ENCODE results near the gene RAPGEF4. TPM values are rescaled to one million over a fixed set of nuclear protein-coding genes. Genes with fewer than 3 reads are reported as not detected.

The RAPGEF4 gene
- total and polyA plus RNA-seq, 9 of the 15 experiments (the other 6 are each of a cell fraction or from before 2014, with no cell fraction given), result 0.04 to 0.33 (median 0.13) TPM; not detected in 6

GRCh38 chr2:172730411-172730810, 5.2 kb upstream of the RAPGEF4 start:
- ATAC-seq (no peak), FAIRE-seq (no peak), DNase-seq (ENCODE audit: extremely low read depth in 1 of 4, low spot score in 3 of 4) (no peak)
- 2% methylated on average over 2 of the region's 2 CpGs for WGBS (ENCODE audit: insufficient coverage, low coverage, missing lambda C conversion rate)
- H3K27me3 ChIP-seq (ENCODE audit: control insufficient read depth in 2 of 2, insufficient read depth in 2 of 2, low read length in 2 of 2), result peaks cover 4 to 8% of the 10 kb centered on the region in 2 experiments; a peak in 3 of 5 replicates
- H3K27ac ChIP-seq (ENCODE audit: extremely low read depth, low read depth, low read length), result no peak overlapping the region
- H3K36me3 ChIP-seq (ENCODE audit: control insufficient read depth, insufficient read depth, low read length), result no peaks in the 10 kb centered on the region
- intact Hi-C loops (cut with micrococcal nuclease) (no loop called here), in situ Hi-C loops (cut with MboI) (no loop called here)
- H3K9me1 ChIP-seq (ENCODE audit: control insufficient read depth, insufficient read depth, low read length), result no peaks in the 10 kb centered on the region
- no peak overlapping the region for H3K4me2 ChIP-seq (ENCODE audit: insufficient read depth, low read length)
- no peaks in the 10 kb centered on the region for H3K79me2 ChIP-seq (ENCODE audit: control insufficient read depth, insufficient read depth, low read length)
- no peaks in the 10 kb centered on the region for H4K20me1 ChIP-seq (replicated peaks; ENCODE audit: control insufficient read depth, insufficient read depth, low read length)
- BruUV-seq (replicated peaks), result no TSS peak
- H3K9ac ChIP-seq (ENCODE audit: insufficient read depth in 1 of 2, low read depth in 2 of 2, low read length in 2 of 2), result no peak overlapping the region
- no peak overlapping the region for H3K4me3 ChIP-seq
- H2AFZ ChIP-seq (ENCODE audit: low read depth, low read length), result no peak overlapping the region
- no peaks in the 10 kb centered on the region for H3K4me1 ChIP-seq (replicated peaks in 1 of 2; ENCODE audit: control insufficient read depth in 2 of 2, insufficient read depth in 2 of 2, low read length in 2 of 2)
- POLR2A ChIA-PET, result interaction anchor here (1.9 kb wide), 1 partner anchor 8 kb away, joined by 5 read pairs; no protein-coding TSS in a partner anchor
- H3K9me3 ChIP-seq (replicated peaks; ENCODE audit: control insufficient read depth, insufficient read depth, low read depth, low read length), result no peaks in the 10 kb centered on the region
- CTCF ChIA-PET (ENCODE audit: low intra/inter-chr PET ratio), result no interaction called here
- no peak for TF ChIP-seq TBL1XR1 (IDR thresholded peaks at IDR 0.05; ENCODE audit: low read length in 2 of 2)
- TF ChIP-seq ZNF766 (CRISPR knock-in tag; conservative IDR thresholded peaks at IDR 0.05), result no peak
- no peak for TF ChIP-seq GTF2F1 (IDR thresholded peaks at IDR 0.05; ENCODE audit: low read depth, low read length)
- no peak for TF ChIP-seq RB1 (IDR thresholded peaks at IDR 0.05; ENCODE audit: low read depth)
- TF ChIP-seq YBX1 (IDR thresholded peaks at IDR 0.05), result no peak
- no peak for TF ChIP-seq ELK1 (CRISPR knock-in tag; IDR thresholded peaks at IDR 0.05)
- TF ChIP-seq TBP (optimal IDR thresholded peaks at IDR 0.05; ENCODE audit: low read depth, low read length), result no peak
- no peak for TF ChIP-seq PRMT5 (CRISPR knock-in tag; IDR thresholded peaks at IDR 0.05)
- TF ChIP-seq ATF4 (CRISPR knock-in tag; IDR thresholded peaks at IDR 0.05), result no peak
- no peak for TF ChIP-seq KAT8 (IDR thresholded peaks at IDR 0.05; ENCODE audit: low read depth)
- TF ChIP-seq EGR1 (conservative IDR thresholded peaks at IDR 0.05), result no peak
- TF ChIP-seq ZBTB40 (IDR thresholded peaks at IDR 0.05), result no peak
- no peak for TF ChIP-seq ZBTB40 (CRISPR knock-in tag; IDR thresholded peaks at IDR 0.05)

Data from K562 (cell line).